ENCODE data around the gene RANBP10. TPM values are rescaled to one million over a fixed set of nuclear protein-coding genes. Genes with fewer than 3 reads are reported as not detected.

Gene RANBP10
- total RNA-seq, 1 experiment from 2014 or later = 13.4 TPM

DNA sequence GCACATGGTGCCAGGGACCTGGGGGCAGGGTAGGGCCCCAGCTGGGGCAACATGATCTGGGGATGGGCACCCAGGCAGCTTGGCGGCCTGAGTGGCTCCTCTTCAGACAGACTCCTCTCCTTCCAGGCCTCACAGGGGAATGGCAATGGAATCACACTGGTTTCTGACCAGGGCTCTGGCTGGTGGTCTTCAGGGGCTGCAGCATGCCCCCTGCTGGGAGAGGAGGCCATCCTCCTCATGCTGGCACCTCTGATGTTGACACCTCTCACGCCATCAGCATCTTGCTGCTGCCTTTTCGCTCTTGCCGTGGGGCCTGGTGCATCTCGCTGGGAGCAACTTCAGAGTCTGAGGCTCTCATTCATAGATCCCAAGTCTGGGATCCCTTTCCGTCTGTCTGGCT lies 76.0 kb downstream of the RANBP10 start:
- BruUV-seq (replicated peaks) = no TSS peak
- DNase-seq (ENCODE audit: low read depth, low spot score) = no peak
- H3K36me3 ChIP-seq (ENCODE audit: control insufficient read depth, insufficient read depth, low read length) = no peaks in the 10 kb centered on the region; the same call in 1 of the 2 replicates
- no peak overlapping the region for H3K27ac ChIP-seq (ENCODE audit: low read length)
- H3K4me1 ChIP-seq (ENCODE audit: control insufficient read depth, insufficient read depth, low read length) = no peaks in the 10 kb centered on the region
- no peaks in the 10 kb centered on the region for H3K27me3 ChIP-seq (ENCODE audit: control insufficient read depth, insufficient read depth, low read length)
- CTCF ChIA-PET = no interaction called here
- no peak for TF ChIP-seq POLR2AphosphoS5 (IDR thresholded peaks at IDR 0.05; ENCODE audit: low read depth, low read length)
- no peak for TF ChIP-seq SIN3A (IDR thresholded peaks at IDR 0.05; ENCODE audit: borderline replicate concordance, insufficient read depth, low read depth, low read length)
- TF ChIP-seq, protein P1, sequence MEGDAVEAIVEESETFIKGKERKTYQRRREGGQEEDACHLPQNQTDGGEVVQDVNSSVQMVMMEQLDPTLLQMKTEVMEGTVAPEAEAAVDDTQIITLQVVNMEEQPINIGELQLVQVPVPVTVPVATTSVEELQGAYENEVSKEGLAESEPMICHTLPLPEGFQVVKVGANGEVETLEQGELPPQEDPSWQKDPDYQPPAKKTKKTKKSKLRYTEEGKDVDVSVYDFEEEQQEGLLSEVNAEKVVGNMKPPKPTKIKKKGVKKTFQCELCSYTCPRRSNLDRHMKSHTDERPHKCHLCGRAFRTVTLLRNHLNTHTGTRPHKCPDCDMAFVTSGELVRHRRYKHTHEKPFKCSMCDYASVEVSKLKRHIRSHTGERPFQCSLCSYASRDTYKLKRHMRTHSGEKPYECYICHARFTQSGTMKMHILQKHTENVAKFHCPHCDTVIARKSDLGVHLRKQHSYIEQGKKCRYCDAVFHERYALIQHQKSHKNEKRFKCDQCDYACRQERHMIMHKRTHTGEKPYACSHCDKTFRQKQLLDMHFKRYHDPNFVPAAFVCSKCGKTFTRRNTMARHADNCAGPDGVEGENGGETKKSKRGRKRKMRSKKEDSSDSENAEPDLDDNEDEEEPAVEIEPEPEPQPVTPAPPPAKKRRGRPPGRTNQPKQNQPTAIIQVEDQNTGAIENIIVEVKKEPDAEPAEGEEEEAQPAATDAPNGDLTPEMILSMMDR (IDR thresholded peaks at IDR 0.05) = no peak
- TF ChIP-seq TCF7L2 (IDR thresholded peaks at IDR 0.05; ENCODE audit: low read depth, low read length) = no peak
- TF ChIP-seq, protein P2, sequence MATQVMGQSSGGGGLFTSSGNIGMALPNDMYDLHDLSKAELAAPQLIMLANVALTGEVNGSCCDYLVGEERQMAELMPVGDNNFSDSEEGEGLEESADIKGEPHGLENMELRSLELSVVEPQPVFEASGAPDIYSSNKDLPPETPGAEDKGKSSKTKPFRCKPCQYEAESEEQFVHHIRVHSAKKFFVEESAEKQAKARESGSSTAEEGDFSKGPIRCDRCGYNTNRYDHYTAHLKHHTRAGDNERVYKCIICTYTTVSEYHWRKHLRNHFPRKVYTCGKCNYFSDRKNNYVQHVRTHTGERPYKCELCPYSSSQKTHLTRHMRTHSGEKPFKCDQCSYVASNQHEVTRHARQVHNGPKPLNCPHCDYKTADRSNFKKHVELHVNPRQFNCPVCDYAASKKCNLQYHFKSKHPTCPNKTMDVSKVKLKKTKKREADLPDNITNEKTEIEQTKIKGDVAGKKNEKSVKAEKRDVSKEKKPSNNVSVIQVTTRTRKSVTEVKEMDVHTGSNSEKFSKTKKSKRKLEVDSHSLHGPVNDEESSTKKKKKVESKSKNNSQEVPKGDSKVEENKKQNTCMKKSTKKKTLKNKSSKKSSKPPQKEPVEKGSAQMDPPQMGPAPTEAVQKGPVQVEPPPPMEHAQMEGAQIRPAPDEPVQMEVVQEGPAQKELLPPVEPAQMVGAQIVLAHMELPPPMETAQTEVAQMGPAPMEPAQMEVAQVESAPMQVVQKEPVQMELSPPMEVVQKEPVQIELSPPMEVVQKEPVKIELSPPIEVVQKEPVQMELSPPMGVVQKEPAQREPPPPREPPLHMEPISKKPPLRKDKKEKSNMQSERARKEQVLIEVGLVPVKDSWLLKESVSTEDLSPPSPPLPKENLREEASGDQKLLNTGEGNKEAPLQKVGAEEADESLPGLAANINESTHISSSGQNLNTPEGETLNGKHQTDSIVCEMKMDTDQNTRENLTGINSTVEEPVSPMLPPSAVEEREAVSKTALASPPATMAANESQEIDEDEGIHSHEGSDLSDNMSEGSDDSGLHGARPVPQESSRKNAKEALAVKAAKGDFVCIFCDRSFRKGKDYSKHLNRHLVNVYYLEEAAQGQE (IDR thresholded peaks at IDR 0.05; ENCODE audit: insufficient read depth in 1 of 2, low read depth in 2 of 2, low read length in 1 of 2) = no peak
- POLR2A ChIA-PET = no interaction called here
- in situ Hi-C loops (cut with HindIII; ENCODE audit: low pct_unique_long_range_greater_than_20kb, low sequenced_read_pairs) = no loop called here
- H3K4me3 ChIP-seq (ENCODE audit: low read depth in 2 of 2, low read length in 2 of 2) = no peak overlapping the region
- H3K9me3 ChIP-seq (ENCODE audit: control insufficient read depth, insufficient read depth, low read depth, low read length) = no peaks in the 10 kb centered on the region
- no peak for ATAC-seq
- intact Hi-C loops (cut with micrococcal nuclease; ENCODE audit: unreplicated experiment) = no loop called here

DNA sequence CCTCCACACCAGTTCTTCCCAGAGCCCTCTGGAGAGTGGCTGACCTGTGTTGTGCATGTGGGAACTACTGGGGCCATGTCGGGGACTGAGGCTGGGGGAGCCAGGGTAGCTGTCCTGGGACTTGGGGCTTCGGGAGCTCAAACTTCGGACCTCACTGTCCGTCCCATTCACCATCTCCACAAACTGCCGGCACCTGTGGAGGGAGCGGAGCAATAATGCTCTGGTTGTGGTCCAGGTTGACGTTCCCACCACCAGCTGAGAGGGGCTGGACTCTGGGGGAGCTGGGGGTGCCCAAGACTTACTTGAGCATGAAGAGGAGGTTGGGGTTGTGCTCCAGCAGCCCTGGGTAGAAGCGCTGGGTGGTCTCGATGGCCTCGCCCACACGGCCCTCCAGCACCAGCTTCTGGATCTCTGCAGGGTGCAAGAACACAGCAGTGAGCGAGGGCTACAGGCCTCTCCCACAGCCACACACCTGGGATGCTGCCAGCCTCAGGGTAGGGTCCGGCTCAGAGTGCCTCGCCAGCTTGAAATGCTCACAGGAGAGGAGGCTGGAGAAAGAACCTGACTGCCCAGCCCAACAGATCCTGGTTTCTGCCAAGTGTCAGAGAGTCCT lies 76.6 kb downstream of the RANBP10 start:
- ATAC-seq = no peak
- Histone ChIP-seq H3K4me3 (ENCODE audit: low read depth in 2 of 2, low read length in 2 of 2) (no peak overlapping the region), H3K4me1 (ENCODE audit: control insufficient read depth, insufficient read depth, low read length) (no peaks in the 10 kb centered on the region), H3K9me3 (ENCODE audit: control insufficient read depth, insufficient read depth, low read depth, low read length) (no peaks in the 10 kb centered on the region), H3K27ac (ENCODE audit: low read length) (no peak overlapping the region), H3K36me3 (ENCODE audit: control insufficient read depth, insufficient read depth, low read length) (no peaks in the 10 kb centered on the region; the same call in 1 of the 2 replicates), H3K27me3 (ENCODE audit: control insufficient read depth, insufficient read depth, low read length) (no peaks in the 10 kb centered on the region)
- no TSS peak for BruUV-seq (replicated peaks)
- no peak for DNase-seq (ENCODE audit: low read depth, low spot score)
- in situ Hi-C loops (cut with HindIII; ENCODE audit: low pct_unique_long_range_greater_than_20kb, low sequenced_read_pairs) = no loop called here
- CTCF ChIA-PET = interaction anchor here (0.6 kb wide), 1 partner anchor 63 kb away, joined by 3 read pairs; no protein-coding TSS in a partner anchor
- TF ChIP-seq TCF7L2 (IDR thresholded peaks at IDR 0.05; ENCODE audit: low read depth, low read length) (no peak), POLR2AphosphoS5 (IDR thresholded peaks at IDR 0.05; ENCODE audit: low read depth, low read length) (no peak), SIN3A (IDR thresholded peaks at IDR 0.05; ENCODE audit: borderline replicate concordance, insufficient read depth, low read depth, low read length) (no peak)
- TF ChIP-seq, protein P2 (IDR thresholded peaks at IDR 0.05; ENCODE audit: insufficient read depth in 1 of 2, low read depth in 2 of 2, low read length in 1 of 2) = no peak
- TF ChIP-seq, protein P1 (IDR thresholded peaks at IDR 0.05) = no peak
- intact Hi-C loops (cut with micrococcal nuclease; ENCODE audit: unreplicated experiment) = no loop called here
- POLR2A ChIA-PET = no interaction called here
